GM18519 (cell line): ENCODE results near the gene FOXS1.
A peak's percentile ranks its signal among the peaks of the same experiment; 100 is the strongest.

Source experiments
- ATAC-seq: cut with Tn5 transposase; IDR thresholded peaks from one replicate; pipeline ENCODE4 v1.9.1; 2021; ENCODE audit warnings: mild to moderate bottlenecking, moderate library complexity; ENCODE audit not compliant: unreplicated experiment, low FRiP score

The FOXS1 gene

GRCh38 chr20:31845300-31845863 lies at the start of gene FOXS1:
FOXS1 (minus strand) TSS chr20:31845604; CDS start chr20:31845542, 62 bp downstream.
- ATAC-seq = no peak

GRCh38 chr20:31890646-31891045 lies 45.2 kb upstream of the FOXS1 start:
- no peak for ATAC-seq

GRCh38 chr20:31883829-31884228 lies 38.4 kb upstream of the FOXS1 start:
- ATAC-seq = no peak

GRCh38 chr20:31881945-31882344 lies 36.5 kb upstream of the FOXS1 start:
- no peak for ATAC-seq

GRCh38 chr20:31879143-31879987 lies 34.0 kb upstream of the FOXS1 start:
- ATAC-seq = peak; percentile 77

- no peak for ATAC-seq
These were observed 32.3 kb upstream of the FOXS1 start for GRCh38 chr20:31877684-31878083.

- no peak for ATAC-seq
These were observed 30.3 kb upstream of the FOXS1 start for GRCh38 chr20:31875671-31876070.

GRCh38 chr20:31872406-31872805 lies 27.0 kb upstream of the FOXS1 start:
- ATAC-seq = no peak

- no peak for ATAC-seq
These were observed 26.2 kb upstream of the FOXS1 start for GRCh38 chr20:31871618-31871954.

- ATAC-seq = no peak
These were observed 25.6 kb upstream of the FOXS1 start for GRCh38 chr20:31870726-31871617.

GRCh38 chr20:31869942-31870725 lies 24.7 kb upstream of the FOXS1 start, which contains the start of the genes DUSP15 and TTLL9:
DUSP15 (minus strand) TSS chr20:31870527; CDS start chr20:31870337, 190 bp downstream.
TTLL9 (plus strand) TSS chr20:31870634; CDS start chr20:31871127, 493 bp downstream.
- ATAC-seq = no peak

- no peak for ATAC-seq
These were observed 24.2 kb upstream of the FOXS1 start for GRCh38 chr20:31869673-31869941.

- no peak for ATAC-seq
These were observed 23.7 kb upstream of the FOXS1 start for GRCh38 chr20:31868853-31869672.

- ATAC-seq = no peak
These were observed 20.8 kb upstream of the FOXS1 start for GRCh38 chr20:31866221-31866620.

- ATAC-seq = no peak
These were observed 19.4 kb upstream of the FOXS1 start for GRCh38 chr20:31864521-31865400.

GRCh38 chr20:31863296-31864085 lies 18.1 kb upstream of the FOXS1 start:
- no peak for ATAC-seq

GRCh38 chr20:31862506-31862905 lies 17.1 kb upstream of the FOXS1 start:
- ATAC-seq = no peak

GRCh38 chr20:31862157-31862470 lies 16.7 kb upstream of the FOXS1 start:
- ATAC-seq = no peak
